CD4-positive, alpha-beta T cell treated with Interleukin-15 for 1 hour (primary cell): Measurements from ENCODE around the gene KRT33B.
"Not testable (repeated sequence)": the region's sequence is repeated elsewhere in the genome, so short reads cannot be mapped to it uniquely, and the experiment has no call there.

Experiments
- DNase-seq: peaks from one replicate; pipeline ENCODE4 v3.0.0-alpha.2; 2020

KRT33B gene

GRCh38 chr17:41369713-41370112 lies at the start of gene KRT33B:
TSS of gene KRT33B (minus strand) at chr17:41369813. CDS start at chr17:41369750, 63 bp downstream.
- no peak for DNase-seq

- DNase-seq = no peak
These were observed 48.7 kb upstream of the KRT33B start for GRCh38 chr17:41418116-41418860.

- no peak for DNase-seq
These were observed 48.0 kb upstream of the KRT33B start for GRCh38 chr17:41417576-41418015.

GRCh38 chr17:41417127-41417526 lies 47.5 kb upstream of the KRT33B start:
- DNase-seq = no peak

GRCh38 chr17:41416479-41416878 lies 46.9 kb upstream of the KRT33B start:
- no peak for DNase-seq

GRCh38 chr17:41415833-41416335 lies 46.3 kb upstream of the KRT33B start:
- DNase-seq = no peak

GRCh38 chr17:41415411-41415810 lies 45.8 kb upstream of the KRT33B start:
- no peak for DNase-seq

GRCh38 chr17:41413982-41414381 lies 44.4 kb upstream of the KRT33B start:
- no peak for DNase-seq

- DNase-seq = no peak
These were observed 43.8 kb upstream of the KRT33B start for GRCh38 chr17:41413353-41413957.

GRCh38 chr17:41411072-41411840 lies 41.6 kb upstream of the KRT33B start:
- DNase-seq = no peak

GRCh38 chr17:41407226-41407625 lies 37.6 kb upstream of the KRT33B start:
- DNase-seq = no peak

GRCh38 chr17:41406205-41406604 lies 36.6 kb upstream of the KRT33B start:
- DNase-seq = no peak

GRCh38 chr17:41404024-41404671 lies 34.5 kb upstream of the KRT33B start:
- no peak for DNase-seq

- no peak for DNase-seq
These were observed 33.9 kb upstream of the KRT33B start for GRCh38 chr17:41403404-41404023.

- DNase-seq = no peak
These were observed 32.5 kb upstream of the KRT33B start for GRCh38 chr17:41402161-41402560.

- DNase-seq = no peak
These were observed 27.5 kb upstream of the KRT33B start, which contains the start of gene KRT31 for GRCh38 chr17:41396996-41397660. TSS of gene KRT31 (minus strand) at chr17:41397608. CDS start at chr17:41397539, 69 bp downstream.

- DNase-seq = no peak
These were observed 26.7 kb upstream of the KRT33B start for GRCh38 chr17:41396340-41396739.

- no peak for DNase-seq
These were observed 26.0 kb upstream of the KRT33B start for GRCh38 chr17:41395611-41396010.

GRCh38 chr17:41395044-41395443 lies 25.4 kb upstream of the KRT33B start:
- not testable (repeated sequence) for DNase-seq

GRCh38 chr17:41394254-41394996 lies 24.8 kb upstream of the KRT33B start:
- no peak for DNase-seq

GRCh38 chr17:41393826-41394225 lies 24.2 kb upstream of the KRT33B start:
- DNase-seq = no peak
